GM23338 (cell line): Measurements from ENCODE around the gene BAIAP2. TPM values are rescaled to one million over a fixed set of nuclear protein-coding genes. Genes with fewer than 3 reads are reported as not detected.

Source experiments
- ATAC-seq: fragments of 200-7000 bp; cut with Tn5 transposase; 3 replicates; pipeline ENCODE4 v1.9.1; 2020
- DNase-seq: peaks from one replicate; pipeline ENCODE4 v3.0.0-alpha.2; 2015; ENCODE audit warnings: low spot score
- H2AFZ ChIP-seq: fragments of 200-600 bp; sonication (generic); 2 replicates; pipeline ENCODE4 v1.8.0; 2016; ENCODE audit warnings: antibody characterized with exemption, mild to moderate bottlenecking, moderate library complexity
- H3F3A ChIP-seq: fragments of 200-600 bp; sonication (generic); replicated peaks from 2 replicates; pipeline ENCODE4 v1.8.0; 2017; ENCODE audit warnings: antibody characterized with exemption, mixed run types, low read depth
- H3K27ac ChIP-seq: fragments of 200-600 bp; sonication (generic); 2 replicates; pipeline ENCODE4 v1.6.1; 2016; ENCODE audit warnings: low read depth
- H3K27me3 ChIP-seq: fragments of 200-600 bp; sonication (generic); 2 replicates; pipeline ENCODE4 v1.8.0; 2016; ENCODE audit warnings: mild to moderate bottlenecking, mixed run types, moderate library complexity; ENCODE audit not compliant: insufficient read depth
- H3K36me3 ChIP-seq: fragments of 200-600 bp; sonication (generic); 2 replicates; pipeline ENCODE4 v1.8.0; 2016; ENCODE audit warnings: mild to moderate bottlenecking; ENCODE audit not compliant: insufficient read depth
- H3K4me1 ChIP-seq: fragments of 200-600 bp; sonication (generic); 2 replicates; pipeline ENCODE4 v1.8.0; 2016; ENCODE audit warnings: mild to moderate bottlenecking, moderate library complexity; ENCODE audit not compliant: insufficient read depth
- H3K4me2 ChIP-seq: fragments of 200-600 bp; sonication (generic); 2 replicates; pipeline ENCODE4 v1.7.1; 2017; ENCODE audit warnings: mixed run types
- H3K4me3 ChIP-seq: fragments of 200-600 bp; sonication (generic); 2 replicates; pipeline ENCODE4 v1.6.1; 2016; ENCODE audit warnings: mixed run types
- H3K79me2 ChIP-seq: fragments of 200-600 bp; sonication (generic); replicated peaks from 2 replicates; pipeline ENCODE4 v1.8.0; 2017; ENCODE audit warnings: mild to moderate bottlenecking; ENCODE audit not compliant: insufficient read depth
- H3K9me2 ChIP-seq: fragments of 200-600 bp; sonication (generic); 2 replicates; pipeline ENCODE4 v1.8.0; 2017; ENCODE audit not compliant: insufficient read depth
- H4K20me1 ChIP-seq: fragments of 200-600 bp; sonication (generic); replicated peaks from 2 replicates; pipeline ENCODE4 v1.8.0; 2017; ENCODE audit warnings: mild to moderate bottlenecking; ENCODE audit not compliant: insufficient read depth
- H3K27ac Mint-ChIP-seq: 2 replicates; pipeline ENCODE4 v1.8.0; 2020; ENCODE audit warnings: inconsistent platforms, mild to moderate bottlenecking, moderate library complexity, mixed read lengths
- H3K27me3 Mint-ChIP-seq: 3 replicates; pipeline ENCODE4 v1.8.0; 2022; ENCODE audit warnings: low read depth, mild to moderate bottlenecking, moderate library complexity, mixed read lengths, inconsistent platforms; ENCODE audit not compliant: insufficient read depth, poor library complexity
- H3K36me3 Mint-ChIP-seq: 3 replicates; pipeline ENCODE4 v1.8.0; 2021; ENCODE audit warnings: low read depth, mild to moderate bottlenecking, inconsistent platforms, moderate library complexity, mixed read lengths
- H3K4me1 Mint-ChIP-seq: 3 replicates; pipeline ENCODE4 v1.8.0; 2020; ENCODE audit warnings: mild to moderate bottlenecking, inconsistent platforms, mixed read lengths
- H3K4me3 Mint-ChIP-seq: 3 replicates; pipeline ENCODE4 v1.8.0; 2021; ENCODE audit warnings: moderate library complexity, mild to moderate bottlenecking, inconsistent platforms, mixed read lengths
- H3K9me3 Mint-ChIP-seq: 3 replicates; pipeline ENCODE4 v1.8.0; 2020; ENCODE audit warnings: moderate library complexity, mild to moderate bottlenecking, inconsistent platforms, mixed read lengths
- CREB1 ChIP-seq: fragments of 250-450 bp; sonication (Bioruptor Pico); IDR thresholded peaks from 2 replicates; pipeline ENCODE4 v1.5.0; 2020; ENCODE audit warnings: low read depth, mild to moderate bottlenecking, moderate library complexity
- ETS1 ChIP-seq: IDR thresholded peaks from 2 replicates; pipeline ENCODE4 v1.6.1; 2016; ENCODE audit warnings: antibody characterized with exemption
- EZH2 ChIP-seq: fragments of 200-600 bp; sonication (generic); IDR thresholded peaks from one replicate; pipeline ENCODE4 v1.8.0; 2017; ENCODE audit warnings: antibody characterized with exemption, mild to moderate bottlenecking, low read depth; ENCODE audit not compliant: unreplicated experiment
- EZH2phosphoT487 ChIP-seq: fragments of 200-600 bp; sonication (generic); IDR thresholded peaks from one replicate; pipeline ENCODE4 v1.8.1; 2018; ENCODE audit warnings: antibody characterized with exemption; ENCODE audit not compliant: unreplicated experiment
- JUNB ChIP-seq: IDR thresholded peaks from one replicate; pipeline ENCODE4 v1.6.1; 2016; ENCODE audit warnings: antibody characterized with exemption; ENCODE audit not compliant: unreplicated experiment
- NANOG ChIP-seq: IDR thresholded peaks from 2 replicates; pipeline ENCODE4 v1.6.1; 2016; ENCODE audit warnings: antibody characterized with exemption, borderline replicate concordance
- POLR2AphosphoS5 ChIP-seq: IDR thresholded peaks from 2 replicates; pipeline ENCODE4 v1.6.1; 2016; ENCODE audit warnings: antibody characterized with exemption, low read depth
- REST ChIP-seq: IDR thresholded peaks from one replicate; pipeline ENCODE4 v1.6.1; 2018; ENCODE audit warnings: antibody characterized with exemption; ENCODE audit not compliant: unreplicated experiment
- STAT1 ChIP-seq: IDR thresholded peaks from one replicate; pipeline ENCODE4 v1.6.1; 2016; ENCODE audit warnings: antibody characterized with exemption; ENCODE audit not compliant: unreplicated experiment
- ZNF114 ChIP-seq: fragments of 250-450 bp; sonication (Bioruptor Pico); IDR thresholded peaks from 2 replicates; pipeline ENCODE4 v1.5.0; 2020; ENCODE audit warnings: mild to moderate bottlenecking, moderate library complexity
- ZNF331 ChIP-seq: fragments of 250-450 bp; sonication (Bioruptor Pico); IDR thresholded peaks from 2 replicates; pipeline ENCODE4 v1.5.0; 2020; ENCODE audit warnings: low read depth, mild to moderate bottlenecking, moderate library complexity
- polyA plus RNA-seq: library from polyadenylated mRNA; unstranded; fragments of >200 nt; fragmentation: Nextera tagmentation; extraction: Ambion mirVana; gene quantifications from 2 replicates; pipeline ENCODE4 v1.2.1, GENCODE V29; 2016
- total RNA-seq: library from RNA; depleted of rRNA; stranded (reverse); fragments of >200 nt; shearing (Covaris generic); gene quantifications from 2 replicates; pipeline ENCODE4 v1.2.3, GENCODE V29; 2014
- TF ChIP-seq, protein P1 (sequence below), 2 experiments: fragments of 200-600 bp in 1 of 2; sonication (generic) in 1 of 2; conservative IDR thresholded peaks; 2 replicates each; pipeline versions ENCODE4 v1.5.1 to v1.6.1; 2016 to 2017; ENCODE audit warnings: antibody characterized with exemption in 2 of 2, low read depth in 2 of 2, mild to moderate bottlenecking in 2 of 2, moderate library complexity in 1 of 2

The BAIAP2 gene
- total and polyA plus RNA-seq, 2 experiments from 2014 or later: 21.7 to 22.7 TPM

GRCh38 chr17:81163703-81164370 is 128.9 kb downstream of the BAIAP2 start:
- no peak overlapping the region; the same call in 1 of the 2 replicates for H3K27ac Mint-ChIP-seq

DNA sequence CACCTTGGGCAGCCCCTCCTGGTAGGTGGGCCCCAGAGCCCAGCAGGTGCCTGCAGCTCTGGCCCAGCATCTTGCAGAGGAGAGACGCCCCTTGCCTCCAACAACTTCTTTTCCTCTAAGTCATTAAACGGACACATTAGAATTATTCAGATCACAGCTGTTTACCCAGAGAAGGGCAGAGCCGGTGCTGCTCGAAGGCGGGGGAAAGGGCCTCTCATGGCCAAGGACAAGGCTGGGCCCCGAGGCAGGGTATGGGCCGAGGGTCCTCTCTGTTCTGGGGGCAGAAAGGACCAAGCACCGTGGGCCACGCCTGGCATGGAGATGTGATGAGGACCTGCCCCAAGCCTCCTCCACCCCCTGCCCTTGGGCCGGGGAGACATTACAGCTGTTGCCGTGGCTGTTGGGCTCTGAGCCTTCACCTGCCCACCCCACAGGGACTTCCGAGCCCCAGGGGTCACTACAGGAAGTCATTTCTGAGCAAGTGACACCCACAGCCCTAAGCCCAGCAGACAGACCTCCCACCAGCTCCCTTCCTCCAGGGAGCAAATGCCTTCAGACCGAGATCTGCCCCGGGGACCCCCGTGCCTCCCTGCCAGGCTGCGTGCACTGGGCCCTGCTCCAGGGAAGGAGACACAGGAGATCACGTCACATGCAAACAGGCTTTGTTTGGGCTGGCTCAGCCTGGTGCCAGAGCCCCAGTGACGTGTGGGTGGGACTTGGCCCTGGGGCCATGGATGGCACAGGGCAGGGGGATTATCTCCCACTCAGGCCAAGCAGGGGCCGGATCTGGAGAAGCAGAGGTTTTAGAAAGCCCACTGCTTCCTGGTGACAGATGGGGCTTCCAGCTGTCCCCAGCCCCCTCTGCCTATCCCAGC is 129.7 kb downstream of the BAIAP2 start:
- Histone ChIP-seq H2AFZ (no peak overlapping the region), H3K4me3 (no peak overlapping the region), H3K36me3 (no peaks in the 10 kb centered on the region), H3K4me1 (no peaks in the 10 kb centered on the region), H3K9me2 (no peaks in the 10 kb centered on the region), H3F3A (0 out of 2 replicates have a peak, but pooled peaks cover 2% of the 10 kb centered on the region), H3K79me2 (no peaks in the 10 kb centered on the region), H3K27ac (no peak overlapping the region), H3K27me3 (no peaks in the 10 kb centered on the region), H4K20me1 (no peaks in the 10 kb centered on the region), H3K4me2 (no peak overlapping the region; the same call in 1 of the 2 replicates)
- peaks cover 2% of the 10 kb centered on the region; the same call in 1 of the 3 replicates for H3K4me1 Mint-ChIP-seq
- TF ChIP-seq CREB1 (CRISPR knock-in tag): no peak
- no peak for TF ChIP-seq JUNB
- TF ChIP-seq REST: no peak
- no peak for TF ChIP-seq ZNF331 (CRISPR knock-in tag)
- no peak for TF ChIP-seq EZH2
- no peak for TF ChIP-seq ZNF114 (CRISPR knock-in tag)
- TF ChIP-seq POLR2AphosphoS5: no peak
- no peak for TF ChIP-seq STAT1
- TF ChIP-seq NANOG: no peak
- TF ChIP-seq, protein P1, sequence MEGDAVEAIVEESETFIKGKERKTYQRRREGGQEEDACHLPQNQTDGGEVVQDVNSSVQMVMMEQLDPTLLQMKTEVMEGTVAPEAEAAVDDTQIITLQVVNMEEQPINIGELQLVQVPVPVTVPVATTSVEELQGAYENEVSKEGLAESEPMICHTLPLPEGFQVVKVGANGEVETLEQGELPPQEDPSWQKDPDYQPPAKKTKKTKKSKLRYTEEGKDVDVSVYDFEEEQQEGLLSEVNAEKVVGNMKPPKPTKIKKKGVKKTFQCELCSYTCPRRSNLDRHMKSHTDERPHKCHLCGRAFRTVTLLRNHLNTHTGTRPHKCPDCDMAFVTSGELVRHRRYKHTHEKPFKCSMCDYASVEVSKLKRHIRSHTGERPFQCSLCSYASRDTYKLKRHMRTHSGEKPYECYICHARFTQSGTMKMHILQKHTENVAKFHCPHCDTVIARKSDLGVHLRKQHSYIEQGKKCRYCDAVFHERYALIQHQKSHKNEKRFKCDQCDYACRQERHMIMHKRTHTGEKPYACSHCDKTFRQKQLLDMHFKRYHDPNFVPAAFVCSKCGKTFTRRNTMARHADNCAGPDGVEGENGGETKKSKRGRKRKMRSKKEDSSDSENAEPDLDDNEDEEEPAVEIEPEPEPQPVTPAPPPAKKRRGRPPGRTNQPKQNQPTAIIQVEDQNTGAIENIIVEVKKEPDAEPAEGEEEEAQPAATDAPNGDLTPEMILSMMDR (conservative IDR thresholded peaks at IDR 0.05; ENCODE audit: low read depth in 2 of 2): no peak
- TF ChIP-seq EZH2phosphoT487: no peak
- no peak for TF ChIP-seq ETS1
- H3K36me3 Mint-ChIP-seq: no peaks in the 10 kb centered on the region
- no peak overlapping the region; the same call in 1 of the 2 replicates for H3K27ac Mint-ChIP-seq
- DNase-seq (no peak), ATAC-seq (peak; percentile 4; the same call in 1 of the 3 replicates)
- peaks cover 6% of the 10 kb centered on the region for H3K27me3 Mint-ChIP-seq
- no peaks in the 10 kb centered on the region for H3K9me3 Mint-ChIP-seq
- peak overlapping the region; percentile 17; the same call in 1 of the 3 replicates for H3K4me3 Mint-ChIP-seq

More at GRCh38 chr17:81163703-81164370, 128.9 kb downstream of the BAIAP2 start:
- H3K36me3 ChIP-seq: no peaks in the 10 kb centered on the region
- Mint-ChIP-seq H3K36me3 (no peaks in the 10 kb centered on the region), H3K4me1 (peaks cover 2% of the 10 kb centered on the region; the same call in 1 of the 3 replicates), H3K27me3 (peaks cover 6% of the 10 kb centered on the region), H3K4me3 (no peak overlapping the region), H3K9me3 (no peaks in the 10 kb centered on the region)
- DNase-seq (no peak), ATAC-seq (no peak)
- no peaks in the 10 kb centered on the region for H3F3A ChIP-seq
- no peak overlapping the region for H2AFZ ChIP-seq
- H3K4me2 ChIP-seq: no peak overlapping the region
- H3K4me3 ChIP-seq: no peak overlapping the region
- no peaks in the 10 kb centered on the region for H4K20me1 ChIP-seq
- no peaks in the 10 kb centered on the region for H3K79me2 ChIP-seq
- H3K27me3 ChIP-seq: no peaks in the 10 kb centered on the region
- TF ChIP-seq JUNB: no peak
- TF ChIP-seq ETS1: no peak
- no peak for TF ChIP-seq EZH2phosphoT487
- TF ChIP-seq POLR2AphosphoS5: no peak
- TF ChIP-seq NANOG: no peak
- no peak overlapping the region for H3K27ac ChIP-seq
- no peaks in the 10 kb centered on the region for H3K4me1 ChIP-seq
- H3K9me2 ChIP-seq: no peaks in the 10 kb centered on the region
